Liver (tissue), 9 donors: ENCODE data around the gene MOB4. TPM values are rescaled to one million over a fixed set of nuclear protein-coding genes. Genes with fewer than 3 reads are reported as not detected.
A peak's percentile ranks its signal among the peaks of the same experiment; 100 is the strongest.

Experiments used
- DNase-seq: peaks from one replicate; pipeline ENCODE4 v3.0.0-alpha.2; 2017; ENCODE audit warnings: low spot score
- H3K27ac ChIP-seq, 2 donors: one replicate each; pipeline ENCODE4 v1.7.0; 2013; ENCODE audit warnings: inconsistent platforms in 2 of 2, low read length in 2 of 2, control low read depth in 1 of 2, low read depth in 1 of 2, mild to moderate bottlenecking in 1 of 2
- H3K27me3 ChIP-seq, 4 donors: one replicate each; pipeline versions ENCODE4 v1.6.1 to v1.7.0; 2013; ENCODE audit warnings: low read length in 3 of 4, inconsistent platforms in 1 of 4, mild to moderate bottlenecking in 1 of 4, moderate library complexity in 1 of 4; ENCODE audit not compliant: control insufficient read depth in 4 of 4, insufficient read depth in 4 of 4
- H3K36me3 ChIP-seq, 4 donors: one replicate each; pipeline versions ENCODE4 v1.6.1 to v1.7.0; 2013; ENCODE audit warnings: low read length in 3 of 4, mild to moderate bottlenecking in 3 of 4, low read depth in 1 of 4, moderate library complexity in 1 of 4; ENCODE audit not compliant: control insufficient read depth in 4 of 4, insufficient read depth in 3 of 4
- H3K4me1 ChIP-seq, 4 donors: one replicate each; pipeline versions ENCODE4 v1.6.1 to v1.7.0; 2013; ENCODE audit warnings: low read length in 3 of 4, mild to moderate bottlenecking in 3 of 4, moderate library complexity in 1 of 4; ENCODE audit not compliant: control insufficient read depth in 4 of 4, insufficient read depth in 4 of 4
- H3K4me3 ChIP-seq, 3 donors: one replicate each; pipeline versions ENCODE4 v1.6.1 to v1.7.0; 2013; ENCODE audit warnings: low read length in 3 of 3, control low read depth in 1 of 3, low read depth in 1 of 3, mild to moderate bottlenecking in 1 of 3
- H3K9ac ChIP-seq, 2 donors: one replicate each; pipeline ENCODE4 v1.7.0; 2013; ENCODE audit warnings: low read length in 2 of 2, mild to moderate bottlenecking in 2 of 2, moderate library complexity in 2 of 2, control low read depth in 1 of 2, low read depth in 1 of 2
- H3K9me3 ChIP-seq, 4 donors: one replicate each; pipeline versions ENCODE4 v1.6.1 to v1.7.0; 2013; ENCODE audit warnings: low read length in 3 of 4; ENCODE audit not compliant: control insufficient read depth in 4 of 4
- EGR1 ChIP-seq, 2 donors: IDR thresholded peaks; 2 replicates each; pipeline ENCODE4 v1.6.1; 2016 to 2018; ENCODE audit warnings: antibody characterized with exemption in 2 of 2, low read depth in 2 of 2
- GABPA ChIP-seq, 2 donors: IDR thresholded peaks in 1 of 2; conservative IDR thresholded peaks in 1 of 2; 2 replicates each; pipeline ENCODE4 v1.6.1; 2016; ENCODE audit warnings: antibody characterized with exemption in 2 of 2, mild to moderate bottlenecking in 1 of 2, moderate library complexity in 1 of 2
- JUND ChIP-seq, 2 donors: IDR thresholded peaks; 2 replicates each; pipeline ENCODE4 v1.6.1; 2016; ENCODE audit warnings: antibody characterized with exemption in 2 of 2
- NR2F2 ChIP-seq: IDR thresholded peaks from 2 replicates; pipeline ENCODE4 v1.6.1; 2016; ENCODE audit warnings: antibody characterized with exemption
- RAD21 ChIP-seq, 2 donors: IDR thresholded peaks; 2 replicates each; pipeline ENCODE4 v1.6.1; 2016; ENCODE audit warnings: antibody characterized with exemption in 2 of 2, mild to moderate bottlenecking in 2 of 2
- RXRA ChIP-seq, 2 donors: IDR thresholded peaks; 2 replicates each; pipeline ENCODE4 v1.6.1; 2017 to 2018; ENCODE audit warnings: antibody characterized with exemption in 2 of 2, mild to moderate bottlenecking in 1 of 2
- SP1 ChIP-seq: IDR thresholded peaks from 2 replicates; pipeline ENCODE4 v1.6.1; 2018; ENCODE audit warnings: antibody characterized with exemption, mild to moderate bottlenecking
- TAF1 ChIP-seq: conservative IDR thresholded peaks from 2 replicates; pipeline ENCODE4 v1.6.1; 2016; ENCODE audit warnings: antibody characterized with exemption, mild to moderate bottlenecking
- YY1 ChIP-seq: IDR thresholded peaks from 2 replicates; pipeline ENCODE4 v1.6.1; 2016; ENCODE audit warnings: antibody characterized with exemption, mild to moderate bottlenecking
- WGBS: extraction: QIAGEN DNeasy Blood & Tissue Kit; methylation state at CpG from one replicate; pipeline ENCODE4 v1.1.7; 2013; 5-methylcytosine and 5-hydroxymethylcytosine counted together
- polyA plus RNA-seq, 2 donors: library from polyadenylated mRNA; stranded (reverse) in 1 of 2; unstranded in 1 of 2; fragments of 200-250 nt in 1 of 2; fragments of >200 nt in 1 of 2; fragmentation: Nextera tagmentation in 1 of 2; extraction: Ambion mirVana in 1 of 2; gene quantifications; one replicate each; pipeline versions ENCODE4 v1.2.1 to v1.2.3, GENCODE V29; 2013 to 2015
- total RNA-seq, 2 donors: library from RNA; depleted of rRNA; stranded (reverse); fragments of >200 nt; gene quantifications; one replicate each; pipeline ENCODE4 v1.2.3, GENCODE V29; 2014
- TF ChIP-seq, protein P1 (sequence below): fragments of 150-350 bp; IDR thresholded peaks from 2 replicates; pipeline ENCODE4 v1.5.1; 2017; ENCODE audit warnings: improper control_type of control experiment, low read depth, low read length; ENCODE audit not compliant: missing input control
- TF ChIP-seq, protein P2 (sequence below): IDR thresholded peaks from 2 replicates; pipeline ENCODE4 v1.6.1; 2016; ENCODE audit warnings: antibody characterized with exemption, mild to moderate bottlenecking
- TF ChIP-seq, protein P3 (sequence below): IDR thresholded peaks from 2 replicates; pipeline ENCODE4 v1.6.1; 2016; ENCODE audit warnings: antibody characterized with exemption
- TF ChIP-seq, protein P4 (sequence below): IDR thresholded peaks from 2 replicates; pipeline ENCODE4 v1.6.1; 2016; ENCODE audit warnings: antibody characterized with exemption
- donor health status: healthy.
- donor health status: healthy.
- donor health status: healthy.
- donor health status: healthy.
- donor health status: healthy.

The MOB4 gene
- total and polyA plus RNA-seq, 4 donors: 7.6 to 17.5 (median 12.5) TPM

DNA sequence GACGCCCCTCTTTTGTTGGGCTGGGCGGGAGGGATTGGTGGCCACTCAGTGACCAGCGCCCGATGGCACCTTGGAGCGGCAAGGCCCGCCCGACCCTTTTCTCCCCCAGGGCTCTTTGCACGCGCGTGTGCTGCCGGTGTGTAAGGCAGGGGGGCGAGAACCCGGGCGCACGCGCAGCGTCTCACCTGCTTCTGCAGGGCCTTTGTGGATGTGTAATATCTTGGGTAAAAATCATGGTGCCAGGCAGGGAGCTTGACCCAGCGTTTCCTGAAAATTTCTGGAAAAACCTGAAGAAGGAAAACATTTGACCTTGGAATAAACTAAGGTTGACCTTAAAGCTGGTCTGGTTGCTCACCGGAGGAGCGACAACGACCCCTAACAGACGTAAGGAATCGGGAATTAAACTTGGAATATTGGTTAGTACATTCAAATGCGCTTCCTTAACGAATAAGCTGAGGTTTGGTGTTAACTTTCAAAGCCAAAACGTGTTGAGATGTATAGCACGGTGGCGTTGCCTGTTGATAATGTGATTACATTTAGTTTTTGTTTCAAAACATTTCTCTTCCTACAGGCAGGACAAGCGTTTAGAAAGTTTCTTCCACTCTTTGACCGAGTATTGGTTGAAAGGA lies 15.2 kb upstream of the MOB4 start:
- Histone ChIP-seq H3K4me1 (peaks cover 8 to 34% (median 10%) of the 10 kb centered on the region in 4 donors), H3K9me3 (no peaks in the 10 kb centered on the region), H3K27ac (peak overlapping the region; percentile 93 to 97), H3K9ac (peak overlapping the region; percentile 92 to 96), H3K36me3 (peaks cover 3 to 38% (median 19%) of the 10 kb centered on the region in 4 donors), H3K27me3 (no peaks in the 10 kb centered on the region), H3K4me3 (peak overlapping the region; percentile 72 to 90 (median 82))
- WGBS: under 1% methylated on average over 30 of the region's 30 CpGs
- TF ChIP-seq, protein P1, sequence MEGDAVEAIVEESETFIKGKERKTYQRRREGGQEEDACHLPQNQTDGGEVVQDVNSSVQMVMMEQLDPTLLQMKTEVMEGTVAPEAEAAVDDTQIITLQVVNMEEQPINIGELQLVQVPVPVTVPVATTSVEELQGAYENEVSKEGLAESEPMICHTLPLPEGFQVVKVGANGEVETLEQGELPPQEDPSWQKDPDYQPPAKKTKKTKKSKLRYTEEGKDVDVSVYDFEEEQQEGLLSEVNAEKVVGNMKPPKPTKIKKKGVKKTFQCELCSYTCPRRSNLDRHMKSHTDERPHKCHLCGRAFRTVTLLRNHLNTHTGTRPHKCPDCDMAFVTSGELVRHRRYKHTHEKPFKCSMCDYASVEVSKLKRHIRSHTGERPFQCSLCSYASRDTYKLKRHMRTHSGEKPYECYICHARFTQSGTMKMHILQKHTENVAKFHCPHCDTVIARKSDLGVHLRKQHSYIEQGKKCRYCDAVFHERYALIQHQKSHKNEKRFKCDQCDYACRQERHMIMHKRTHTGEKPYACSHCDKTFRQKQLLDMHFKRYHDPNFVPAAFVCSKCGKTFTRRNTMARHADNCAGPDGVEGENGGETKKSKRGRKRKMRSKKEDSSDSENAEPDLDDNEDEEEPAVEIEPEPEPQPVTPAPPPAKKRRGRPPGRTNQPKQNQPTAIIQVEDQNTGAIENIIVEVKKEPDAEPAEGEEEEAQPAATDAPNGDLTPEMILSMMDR: no peak
- TF ChIP-seq, protein P2, sequence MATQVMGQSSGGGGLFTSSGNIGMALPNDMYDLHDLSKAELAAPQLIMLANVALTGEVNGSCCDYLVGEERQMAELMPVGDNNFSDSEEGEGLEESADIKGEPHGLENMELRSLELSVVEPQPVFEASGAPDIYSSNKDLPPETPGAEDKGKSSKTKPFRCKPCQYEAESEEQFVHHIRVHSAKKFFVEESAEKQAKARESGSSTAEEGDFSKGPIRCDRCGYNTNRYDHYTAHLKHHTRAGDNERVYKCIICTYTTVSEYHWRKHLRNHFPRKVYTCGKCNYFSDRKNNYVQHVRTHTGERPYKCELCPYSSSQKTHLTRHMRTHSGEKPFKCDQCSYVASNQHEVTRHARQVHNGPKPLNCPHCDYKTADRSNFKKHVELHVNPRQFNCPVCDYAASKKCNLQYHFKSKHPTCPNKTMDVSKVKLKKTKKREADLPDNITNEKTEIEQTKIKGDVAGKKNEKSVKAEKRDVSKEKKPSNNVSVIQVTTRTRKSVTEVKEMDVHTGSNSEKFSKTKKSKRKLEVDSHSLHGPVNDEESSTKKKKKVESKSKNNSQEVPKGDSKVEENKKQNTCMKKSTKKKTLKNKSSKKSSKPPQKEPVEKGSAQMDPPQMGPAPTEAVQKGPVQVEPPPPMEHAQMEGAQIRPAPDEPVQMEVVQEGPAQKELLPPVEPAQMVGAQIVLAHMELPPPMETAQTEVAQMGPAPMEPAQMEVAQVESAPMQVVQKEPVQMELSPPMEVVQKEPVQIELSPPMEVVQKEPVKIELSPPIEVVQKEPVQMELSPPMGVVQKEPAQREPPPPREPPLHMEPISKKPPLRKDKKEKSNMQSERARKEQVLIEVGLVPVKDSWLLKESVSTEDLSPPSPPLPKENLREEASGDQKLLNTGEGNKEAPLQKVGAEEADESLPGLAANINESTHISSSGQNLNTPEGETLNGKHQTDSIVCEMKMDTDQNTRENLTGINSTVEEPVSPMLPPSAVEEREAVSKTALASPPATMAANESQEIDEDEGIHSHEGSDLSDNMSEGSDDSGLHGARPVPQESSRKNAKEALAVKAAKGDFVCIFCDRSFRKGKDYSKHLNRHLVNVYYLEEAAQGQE: no peak
- no peak for TF ChIP-seq SP1
- TF ChIP-seq TAF1: no peak
- TF ChIP-seq, protein P3, sequence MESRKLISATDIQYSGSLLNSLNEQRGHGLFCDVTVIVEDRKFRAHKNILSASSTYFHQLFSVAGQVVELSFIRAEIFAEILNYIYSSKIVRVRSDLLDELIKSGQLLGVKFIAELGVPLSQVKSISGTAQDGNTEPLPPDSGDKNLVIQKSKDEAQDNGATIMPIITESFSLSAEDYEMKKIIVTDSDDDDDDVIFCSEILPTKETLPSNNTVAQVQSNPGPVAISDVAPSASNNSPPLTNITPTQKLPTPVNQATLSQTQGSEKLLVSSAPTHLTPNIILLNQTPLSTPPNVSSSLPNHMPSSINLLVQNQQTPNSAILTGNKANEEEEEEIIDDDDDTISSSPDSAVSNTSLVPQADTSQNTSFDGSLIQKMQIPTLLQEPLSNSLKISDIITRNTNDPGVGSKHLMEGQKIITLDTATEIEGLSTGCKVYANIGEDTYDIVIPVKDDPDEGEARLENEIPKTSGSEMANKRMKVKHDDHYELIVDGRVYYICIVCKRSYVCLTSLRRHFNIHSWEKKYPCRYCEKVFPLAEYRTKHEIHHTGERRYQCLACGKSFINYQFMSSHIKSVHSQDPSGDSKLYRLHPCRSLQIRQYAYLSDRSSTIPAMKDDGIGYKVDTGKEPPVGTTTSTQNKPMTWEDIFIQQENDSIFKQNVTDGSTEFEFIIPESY: no peak
- TF ChIP-seq, protein P4, sequence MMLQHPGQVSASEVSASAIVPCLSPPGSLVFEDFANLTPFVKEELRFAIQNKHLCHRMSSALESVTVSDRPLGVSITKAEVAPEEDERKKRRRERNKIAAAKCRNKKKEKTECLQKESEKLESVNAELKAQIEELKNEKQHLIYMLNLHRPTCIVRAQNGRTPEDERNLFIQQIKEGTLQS: no peak
- TF ChIP-seq RXRA (IDR thresholded peaks at IDR 0.05): no peak
- TF ChIP-seq NR2F2: no peak
- TF ChIP-seq RAD21 (IDR thresholded peaks at IDR 0.05): no peak
- no peak for TF ChIP-seq GABPA (IDR thresholded peaks at IDR 0.05 in 1 of 2, conservative IDR thresholded peaks at IDR 0.05 in 1 of 2)
- TF ChIP-seq EGR1 (IDR thresholded peaks at IDR 0.05; ENCODE audit: low read depth in 2 of 2): no peak
- no peak for DNase-seq

DNA sequence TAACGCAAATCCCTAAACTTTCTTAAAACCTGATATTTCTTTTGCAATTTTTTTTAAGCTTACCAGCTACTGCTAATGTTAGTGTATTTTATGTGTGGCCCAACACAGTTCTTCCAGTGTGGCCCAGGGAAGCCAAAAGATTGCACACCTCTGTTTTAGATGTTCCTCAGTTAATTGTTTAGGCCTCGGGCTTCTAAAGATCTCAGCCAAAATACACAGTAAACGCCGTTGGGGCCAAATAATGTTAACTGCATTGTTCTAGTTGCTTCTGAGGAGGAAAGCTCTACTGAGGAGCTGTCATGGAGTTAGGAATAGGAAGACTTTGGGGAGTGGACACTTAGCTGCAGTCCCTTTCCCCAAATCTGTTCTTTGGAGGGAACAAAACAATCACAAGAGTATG lies 13.7 kb upstream of the MOB4 start:
- TF ChIP-seq YY1: peak; percentile 14
- TF ChIP-seq JUND (IDR thresholded peaks at IDR 0.05): no peak
- no peak for TF ChIP-seq SP1
- TF ChIP-seq EGR1 (IDR thresholded peaks at IDR 0.05; ENCODE audit: low read depth in 2 of 2): no peak
- no peak for TF ChIP-seq GABPA (IDR thresholded peaks at IDR 0.05 in 1 of 2, conservative IDR thresholded peaks at IDR 0.05 in 1 of 2)
- TF ChIP-seq, protein P2: peak; percentile 29
- 35% methylated on average over 4 of the region's 4 CpGs for whole genome bisulfite sequencing
- H3K36me3 ChIP-seq: peaks cover 0 to 23% (median 7%) of the 10 kb centered on the region in 4 donors
- H3K27ac ChIP-seq: peak overlapping the region; percentile 93 to 97
- H3K4me3 ChIP-seq: peak overlapping the region; percentile 26 to 82 (median 72)
- no peak for DNase-seq
- H3K4me1 ChIP-seq: peaks cover 3 to 19% (median 5%) of the 10 kb centered on the region in 4 donors
- no peaks in the 10 kb centered on the region for H3K27me3 ChIP-seq
- peak overlapping the region; percentile 46 to 96 for H3K9ac ChIP-seq
- H3K9me3 ChIP-seq: no peaks in the 10 kb centered on the region
